Stomach smooth muscle (tissue), 2 donors: ENCODE results near the gene CCDC106.
A peak's percentile ranks its signal among the peaks of the same experiment; 100 is the strongest.

ENCODE experiments used
- H3K27ac ChIP-seq: one replicate; pipeline ENCODE4 v1.7.0; 2013; ENCODE audit warnings: mild to moderate bottlenecking, low read length, inconsistent platforms
- H3K27me3 ChIP-seq, 2 donors: one replicate each; pipeline ENCODE4 v1.7.0; 2013; ENCODE audit warnings: low read length in 2 of 2; ENCODE audit not compliant: insufficient read depth in 2 of 2, control insufficient read depth in 1 of 2
- H3K36me3 ChIP-seq, 2 donors: one replicate each; pipeline ENCODE4 v1.7.0; 2013; ENCODE audit warnings: low read length in 2 of 2; ENCODE audit not compliant: control insufficient read depth in 2 of 2, insufficient read depth in 2 of 2
- H3K4me1 ChIP-seq: one replicate; pipeline ENCODE4 v1.7.0; 2013; ENCODE audit warnings: low read length; ENCODE audit not compliant: control insufficient read depth, insufficient read depth
- H3K4me3 ChIP-seq, 2 donors: one replicate each; pipeline ENCODE4 v1.7.0; 2013; ENCODE audit warnings: low read length in 2 of 2
- H3K9ac ChIP-seq, 2 donors: one replicate each; pipeline ENCODE4 v1.7.0; 2013; ENCODE audit warnings: low read length in 2 of 2, mild to moderate bottlenecking in 1 of 2
- H3K9me3 ChIP-seq, 2 donors: one replicate each; pipeline ENCODE4 v1.7.0; 2013; ENCODE audit warnings: low read length in 2 of 2; ENCODE audit not compliant: control insufficient read depth in 2 of 2
- donor health status: healthy.
- donor health status: Pancreatic carcinoma.

Gene CCDC106

DNA sequence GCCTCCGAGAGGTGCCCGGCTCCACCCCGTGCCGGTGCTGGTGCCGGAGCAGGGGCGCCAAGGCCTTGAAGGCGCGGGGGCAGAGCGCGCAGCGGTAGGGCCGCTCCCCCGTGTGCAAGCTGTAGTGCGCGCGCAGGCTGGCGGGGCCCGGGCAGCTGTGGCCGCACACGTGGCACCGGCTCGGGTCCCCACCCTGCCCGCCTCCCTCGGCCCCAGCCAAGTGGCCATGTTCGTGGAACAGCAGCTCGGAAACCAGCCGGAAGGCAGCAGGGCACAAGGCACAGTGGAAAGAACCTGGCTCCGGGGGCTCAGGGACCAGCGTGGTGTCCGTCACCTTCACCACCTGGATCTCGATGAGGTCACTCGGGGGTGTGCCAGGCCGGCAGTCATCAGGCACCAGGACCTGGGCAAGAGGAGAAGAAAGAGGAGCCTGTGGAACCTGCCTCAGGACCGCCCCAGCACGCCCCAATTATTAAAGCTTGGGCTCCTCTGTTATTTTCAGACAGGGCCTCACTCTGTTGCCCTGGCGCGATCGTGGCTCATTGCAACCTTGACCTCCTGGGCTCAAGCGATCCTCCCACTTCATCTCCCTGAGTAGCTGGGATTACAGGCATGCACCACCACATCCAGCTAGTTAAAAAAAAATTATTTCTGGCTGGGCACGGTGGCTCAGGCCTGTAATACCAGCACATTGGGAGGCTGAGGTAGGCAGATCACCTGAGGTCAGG is 25.6 kb upstream of the CCDC106 start:
- Histone ChIP-seq H3K9ac (no peak overlapping the region), H3K27ac (no peak overlapping the region), H3K4me1 (peaks cover 3% of the 10 kb centered on the region), H3K27me3 (no peaks in the 10 kb centered on the region), H3K4me3 (no peak overlapping the region), H3K36me3 (peaks cover 2 to 4% of the 10 kb centered on the region in 2 donors), H3K9me3 (no peaks in the 10 kb centered on the region)

- Histone ChIP-seq H3K4me1 (peaks cover 3% of the 10 kb centered on the region), H3K36me3 (peaks cover 0 to 3% of the 10 kb centered on the region in 2 donors), H3K27me3 (no peaks in the 10 kb centered on the region), H3K9ac (no peak overlapping the region), H3K4me3 (no peak overlapping the region), H3K9me3 (no peaks in the 10 kb centered on the region), H3K27ac (no peak overlapping the region)
Observed at GRCh38 chr19:55623130-55623529, 24.9 kb upstream of the CCDC106 start.

GRCh38 chr19:55623561-55623960 is 24.5 kb upstream of the CCDC106 start:
- Histone ChIP-seq H3K27ac (peak overlapping the region; percentile 86), H3K9me3 (no peaks in the 10 kb centered on the region), H3K4me1 (peaks cover 3% of the 10 kb centered on the region), H3K27me3 (no peaks in the 10 kb centered on the region), H3K9ac (no peak overlapping the region), H3K4me3 (peak overlapping the region in 1 of 2 donors; percentile 79), H3K36me3 (peaks cover 0 to 3% of the 10 kb centered on the region in 2 donors)

DNA sequence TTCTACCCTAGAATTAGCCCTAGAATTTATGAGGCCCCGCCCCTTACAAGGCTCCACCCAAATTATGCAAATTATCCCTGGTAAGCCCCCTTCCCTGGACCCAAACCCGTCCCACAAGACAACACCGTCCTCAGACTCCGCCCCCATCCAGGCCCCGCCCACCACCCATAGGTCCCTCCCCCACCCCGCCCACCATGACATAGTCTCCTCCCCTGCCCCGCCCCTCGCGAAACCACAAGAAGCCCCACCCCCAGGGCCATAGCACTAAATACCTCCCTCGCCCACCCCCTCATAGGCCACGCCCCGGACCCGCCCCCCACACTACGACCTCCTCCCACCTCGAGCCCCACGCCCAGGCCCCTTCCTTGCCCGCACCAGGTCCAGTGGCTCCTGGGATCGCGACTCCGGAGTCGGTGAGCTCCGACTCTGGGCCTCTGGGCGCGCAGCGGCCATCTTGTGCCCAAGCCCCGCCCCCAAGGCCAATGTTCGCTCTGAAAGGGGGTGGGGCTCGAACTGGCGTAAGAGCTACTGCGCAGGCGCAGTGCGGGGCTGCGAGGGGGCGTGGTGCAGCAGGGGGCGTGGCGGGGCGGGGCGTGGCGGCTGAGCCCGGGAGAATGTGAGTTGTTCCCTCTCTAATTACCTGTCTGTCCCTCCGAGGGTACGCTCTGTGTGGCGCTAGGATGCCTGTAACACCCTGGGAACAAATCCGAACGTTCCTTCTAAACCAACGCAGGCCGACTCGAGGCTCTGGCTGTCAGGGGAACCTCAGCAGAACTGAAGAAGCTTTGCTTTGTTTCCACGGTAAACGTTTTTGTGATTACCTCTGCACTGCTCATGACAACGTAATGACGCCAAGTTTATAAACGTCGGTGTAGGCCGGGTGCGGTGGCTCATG is 23.7 kb upstream of the CCDC106 start, which contains the start of gene ZNF784:
TSS of gene ZNF784 (minus strand) at position 458 of the 895 bp plus-strand sequence. CDS start at position 453, 5 bp downstream.
- peak within 1 kb of the TSS; percentile 73 to 79 for H3K4me3 ChIP-seq
- peak within 1 kb of the TSS; percentile 71 to 72 for H3K9ac ChIP-seq
- H3K27ac ChIP-seq = peak within 1 kb of the TSS; percentile 86
- H3K27me3 ChIP-seq = no peaks in the 10 kb centered on the region
- H3K9me3 ChIP-seq = no peaks in the 10 kb centered on the region
- H3K36me3 ChIP-seq = peaks cover 0 to 3% of the 10 kb centered on the region in 2 donors
- peaks cover 3% of the 10 kb centered on the region for H3K4me1 ChIP-seq

GRCh38 chr19:55625004-55625326 is 23.0 kb upstream of the CCDC106 start:
- Histone ChIP-seq H3K27me3 (no peaks in the 10 kb centered on the region), H3K4me1 (peaks cover 3% of the 10 kb centered on the region), H3K9ac (peak overlapping the region in 1 of 2 donors; percentile 71), H3K9me3 (no peaks in the 10 kb centered on the region), H3K27ac (peak overlapping the region; percentile 86), H3K4me3 (peak overlapping the region; percentile 73 to 79), H3K36me3 (peaks cover 0 to 3% of the 10 kb centered on the region in 2 donors)

- H3K27me3 ChIP-seq = no peaks in the 10 kb centered on the region
Observed at GRCh38 chr19:55626350-55626749, 21.7 kb upstream of the CCDC106 start.

GRCh38 chr19:55632463-55632834 is 15.6 kb upstream of the CCDC106 start:
- Histone ChIP-seq H3K27me3 (no peaks in the 10 kb centered on the region), H3K9ac (peak overlapping the region; percentile 5 to 60), H3K27ac (peak overlapping the region; percentile 37), H3K9me3 (no peaks in the 10 kb centered on the region), H3K4me3 (no peak overlapping the region), H3K4me1 (peaks cover 26% of the 10 kb centered on the region), H3K36me3 (no peaks in the 10 kb centered on the region)

More at GRCh38 chr19:55626350-55626749, 21.7 kb upstream of the CCDC106 start:
- Histone ChIP-seq H3K4me1 (peaks cover 3% of the 10 kb centered on the region), H3K27ac (no peak overlapping the region), H3K9me3 (no peaks in the 10 kb centered on the region), H3K4me3 (no peak overlapping the region), H3K9ac (no peak overlapping the region), H3K36me3 (no peaks in the 10 kb centered on the region)

- Histone ChIP-seq H3K9ac (peak overlapping the region in 1 of 2 donors; percentile 100), H3K27me3 (no peaks in the 10 kb centered on the region), H3K36me3 (no peaks in the 10 kb centered on the region), H3K27ac (peak overlapping the region; percentile 100), H3K4me1 (peaks cover 29% of the 10 kb centered on the region), H3K9me3 (no peaks in the 10 kb centered on the region), H3K4me3 (no peak overlapping the region)
Observed at GRCh38 chr19:55633861-55634260, 14.2 kb upstream of the CCDC106 start.

GRCh38 chr19:55635334-55635717 is 12.7 kb upstream of the CCDC106 start:
- H3K36me3 ChIP-seq = no peaks in the 10 kb centered on the region
- peaks cover 43% of the 10 kb centered on the region for H3K4me1 ChIP-seq
- H3K27ac ChIP-seq = peak overlapping the region; percentile 100
- H3K27me3 ChIP-seq = no peaks in the 10 kb centered on the region
- no peaks in the 10 kb centered on the region for H3K9me3 ChIP-seq
- peak overlapping the region; percentile 100 for H3K9ac ChIP-seq
- H3K4me3 ChIP-seq = peak overlapping the region; percentile 100

DNA sequence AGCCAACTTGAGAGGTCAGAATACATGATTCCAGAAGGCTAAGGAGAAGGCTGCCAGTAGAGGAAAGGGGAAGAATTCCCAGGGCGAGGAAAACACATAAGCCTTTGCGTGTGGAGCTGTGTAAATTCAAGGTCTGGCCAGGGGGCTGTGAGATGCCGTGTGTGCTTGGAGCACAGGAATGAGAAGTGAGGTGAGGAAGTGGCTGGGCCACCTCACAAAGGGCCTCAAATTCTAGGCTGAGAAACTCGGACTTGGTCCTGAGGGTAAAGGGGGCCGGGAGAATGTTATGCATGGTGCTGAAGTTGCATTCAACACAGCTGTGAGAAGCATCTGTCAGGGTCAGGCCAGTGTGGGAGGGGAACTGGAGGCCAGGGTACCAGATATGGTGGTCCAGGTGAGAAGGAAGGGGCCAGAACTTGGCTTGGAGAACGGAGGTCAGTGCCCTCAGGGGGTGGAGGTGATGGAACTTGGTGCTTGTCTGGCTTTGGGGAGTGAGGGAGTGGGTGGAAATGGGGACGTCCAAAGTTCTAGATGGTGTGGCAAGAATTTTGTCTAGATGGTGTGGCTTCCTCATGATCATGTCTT is 12.1 kb upstream of the CCDC106 start:
- no peaks in the 10 kb centered on the region for H3K9me3 ChIP-seq
- H3K27me3 ChIP-seq = no peaks in the 10 kb centered on the region
- H3K4me3 ChIP-seq = peak overlapping the region; percentile 100
- H3K36me3 ChIP-seq = no peaks in the 10 kb centered on the region
- H3K9ac ChIP-seq = peak overlapping the region; percentile 100
- peak overlapping the region; percentile 100 for H3K27ac ChIP-seq
- H3K4me1 ChIP-seq = peaks cover 46% of the 10 kb centered on the region
